Measurements from ENCODE around the gene CFAP47.

CFAP47 gene

DNA sequence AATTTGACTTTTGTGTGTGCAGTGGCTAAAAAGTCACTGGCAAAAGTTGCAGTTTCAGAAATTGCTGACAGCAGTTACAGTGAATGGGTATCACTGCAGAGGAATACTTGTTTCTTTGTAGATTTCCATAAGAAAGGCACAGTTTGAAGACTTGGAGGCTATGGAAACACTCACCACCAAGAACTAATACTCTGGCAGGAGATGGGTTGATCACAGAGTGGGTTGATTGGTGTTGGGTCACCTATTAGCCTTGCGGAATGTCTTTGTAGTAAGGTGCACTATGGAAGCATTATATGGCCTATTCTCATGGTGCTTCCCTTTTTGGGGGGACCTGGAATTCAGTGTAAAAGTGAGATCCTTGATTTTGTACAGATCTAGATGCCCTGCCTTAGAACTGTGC lies 502.8 kb downstream of the CFAP47 start:
- TF ChIP-seq, protein P1, sequence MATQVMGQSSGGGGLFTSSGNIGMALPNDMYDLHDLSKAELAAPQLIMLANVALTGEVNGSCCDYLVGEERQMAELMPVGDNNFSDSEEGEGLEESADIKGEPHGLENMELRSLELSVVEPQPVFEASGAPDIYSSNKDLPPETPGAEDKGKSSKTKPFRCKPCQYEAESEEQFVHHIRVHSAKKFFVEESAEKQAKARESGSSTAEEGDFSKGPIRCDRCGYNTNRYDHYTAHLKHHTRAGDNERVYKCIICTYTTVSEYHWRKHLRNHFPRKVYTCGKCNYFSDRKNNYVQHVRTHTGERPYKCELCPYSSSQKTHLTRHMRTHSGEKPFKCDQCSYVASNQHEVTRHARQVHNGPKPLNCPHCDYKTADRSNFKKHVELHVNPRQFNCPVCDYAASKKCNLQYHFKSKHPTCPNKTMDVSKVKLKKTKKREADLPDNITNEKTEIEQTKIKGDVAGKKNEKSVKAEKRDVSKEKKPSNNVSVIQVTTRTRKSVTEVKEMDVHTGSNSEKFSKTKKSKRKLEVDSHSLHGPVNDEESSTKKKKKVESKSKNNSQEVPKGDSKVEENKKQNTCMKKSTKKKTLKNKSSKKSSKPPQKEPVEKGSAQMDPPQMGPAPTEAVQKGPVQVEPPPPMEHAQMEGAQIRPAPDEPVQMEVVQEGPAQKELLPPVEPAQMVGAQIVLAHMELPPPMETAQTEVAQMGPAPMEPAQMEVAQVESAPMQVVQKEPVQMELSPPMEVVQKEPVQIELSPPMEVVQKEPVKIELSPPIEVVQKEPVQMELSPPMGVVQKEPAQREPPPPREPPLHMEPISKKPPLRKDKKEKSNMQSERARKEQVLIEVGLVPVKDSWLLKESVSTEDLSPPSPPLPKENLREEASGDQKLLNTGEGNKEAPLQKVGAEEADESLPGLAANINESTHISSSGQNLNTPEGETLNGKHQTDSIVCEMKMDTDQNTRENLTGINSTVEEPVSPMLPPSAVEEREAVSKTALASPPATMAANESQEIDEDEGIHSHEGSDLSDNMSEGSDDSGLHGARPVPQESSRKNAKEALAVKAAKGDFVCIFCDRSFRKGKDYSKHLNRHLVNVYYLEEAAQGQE (IDR thresholded peaks at IDR 0.05; ENCODE audit: insufficient read depth in 1 of 2, low read depth in 2 of 2, low read length in 2 of 2) = no peak
- TF ChIP-seq SIN3A (IDR thresholded peaks at IDR 0.05; ENCODE audit: borderline replicate concordance, insufficient read depth, low read length) (no peak), FOXP2 (optimal IDR thresholded peaks at IDR 0.05; ENCODE audit: borderline replicate concordance, extremely low read depth, extremely low read length, insufficient read depth) (no peak), TAF1 (IDR thresholded peaks at IDR 0.05; ENCODE audit: borderline replicate concordance, insufficient read depth, low read length) (no peak), POLR2AphosphoS5 (IDR thresholded peaks at IDR 0.05; ENCODE audit: low read depth, low read length) (no peak)

DNA sequence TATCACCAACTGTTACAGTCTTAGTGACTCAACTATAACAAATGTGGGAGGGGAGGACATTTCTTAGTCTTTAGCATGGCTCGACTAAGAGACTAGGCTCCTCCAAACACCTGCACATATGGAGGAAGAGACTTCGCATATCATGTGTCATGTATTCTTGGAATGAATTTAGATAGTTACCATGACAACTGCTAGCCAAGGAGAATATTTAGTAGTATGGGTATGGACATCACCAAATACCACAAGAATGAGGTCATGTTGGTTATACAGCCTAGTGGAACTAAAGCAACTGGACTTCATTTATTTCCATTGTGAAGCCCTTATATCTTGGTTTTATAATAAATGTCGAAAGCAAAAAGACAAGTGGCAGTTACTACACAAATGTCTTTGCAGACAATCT lies 512.3 kb downstream of the CFAP47 start:
- TF ChIP-seq TAF1 (IDR thresholded peaks at IDR 0.05; ENCODE audit: borderline replicate concordance, insufficient read depth, low read length) (no peak), POLR2AphosphoS5 (IDR thresholded peaks at IDR 0.05; ENCODE audit: low read depth, low read length) (no peak), FOXP2 (optimal IDR thresholded peaks at IDR 0.05; ENCODE audit: borderline replicate concordance, extremely low read depth, extremely low read length, insufficient read depth) (no peak), SIN3A (IDR thresholded peaks at IDR 0.05; ENCODE audit: borderline replicate concordance, insufficient read depth, low read length) (no peak)
- TF ChIP-seq, protein P1 (IDR thresholded peaks at IDR 0.05; ENCODE audit: insufficient read depth in 1 of 2, low read depth in 2 of 2, low read length in 2 of 2) = no peak

DNA sequence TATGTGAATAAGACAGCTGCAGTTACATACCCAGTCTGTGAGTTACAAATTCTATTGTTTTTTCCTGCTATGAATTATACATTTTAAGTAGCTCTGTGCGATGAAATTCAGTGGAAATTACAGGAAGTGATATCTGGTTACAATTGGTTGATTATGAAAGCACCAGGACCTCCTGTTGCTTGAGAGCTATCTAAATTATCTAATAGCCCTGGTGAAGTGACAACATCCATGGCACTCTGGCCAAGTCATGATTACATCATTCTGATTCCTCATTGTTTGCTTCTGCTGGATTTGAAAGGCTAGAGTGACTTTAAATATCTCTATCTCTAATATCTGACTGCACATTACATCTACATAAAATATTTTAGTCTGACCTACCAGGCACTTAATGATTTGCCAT lies 515.0 kb downstream of the CFAP47 start:
- TF ChIP-seq SIN3A (IDR thresholded peaks at IDR 0.05; ENCODE audit: borderline replicate concordance, insufficient read depth, low read length) = no peak
- TF ChIP-seq, protein P1 (IDR thresholded peaks at IDR 0.05; ENCODE audit: insufficient read depth in 1 of 2, low read depth in 2 of 2, low read length in 2 of 2) = no peak
- TF ChIP-seq POLR2AphosphoS5 (IDR thresholded peaks at IDR 0.05; ENCODE audit: low read depth, low read length) = no peak
- no peak for TF ChIP-seq FOXP2 (optimal IDR thresholded peaks at IDR 0.05; ENCODE audit: borderline replicate concordance, extremely low read depth, extremely low read length, insufficient read depth)
- TF ChIP-seq TAF1 (IDR thresholded peaks at IDR 0.05; ENCODE audit: borderline replicate concordance, insufficient read depth, low read length) = no peak
